NCI-H1436 (cell line): ENCODE results near the gene PRKCE.
"Not testable (repeated sequence)": the region's sequence is repeated elsewhere in the genome, so short reads cannot be mapped to it uniquely, and the experiment has no call there.

Source experiments
- DNase-seq: peaks from one replicate; lab custom pipeline; 2025; lab: John Stamatoyannopoulos, UW

Gene PRKCE

GRCh38 chr2:46195819-46196218 is 544.3 kb downstream of the PRKCE start:
- no peak for DNase-seq

GRCh38 chr2:46196871-46197462 is 545.5 kb downstream of the PRKCE start:
- no peak for DNase-seq

DNA sequence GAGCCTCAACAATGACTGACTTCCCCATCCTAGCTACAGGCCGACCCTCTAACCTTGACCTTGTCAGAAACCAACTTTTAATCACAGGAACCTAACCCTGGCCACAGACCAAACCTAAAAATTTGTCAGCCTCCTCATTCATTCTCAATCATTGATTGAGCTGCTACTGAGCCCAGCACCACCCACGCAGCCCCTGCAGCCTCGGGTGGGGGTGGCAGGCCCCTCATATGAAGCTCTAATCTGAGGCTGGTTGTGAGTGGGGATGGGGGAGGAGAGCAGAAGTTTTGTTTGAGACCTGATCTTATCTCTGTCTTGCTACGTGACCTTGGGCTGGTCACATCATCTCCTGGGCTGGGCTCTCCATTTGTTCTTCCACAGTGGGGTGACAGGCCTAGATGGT is 546.2 kb downstream of the PRKCE start:
- no peak for DNase-seq

DNA sequence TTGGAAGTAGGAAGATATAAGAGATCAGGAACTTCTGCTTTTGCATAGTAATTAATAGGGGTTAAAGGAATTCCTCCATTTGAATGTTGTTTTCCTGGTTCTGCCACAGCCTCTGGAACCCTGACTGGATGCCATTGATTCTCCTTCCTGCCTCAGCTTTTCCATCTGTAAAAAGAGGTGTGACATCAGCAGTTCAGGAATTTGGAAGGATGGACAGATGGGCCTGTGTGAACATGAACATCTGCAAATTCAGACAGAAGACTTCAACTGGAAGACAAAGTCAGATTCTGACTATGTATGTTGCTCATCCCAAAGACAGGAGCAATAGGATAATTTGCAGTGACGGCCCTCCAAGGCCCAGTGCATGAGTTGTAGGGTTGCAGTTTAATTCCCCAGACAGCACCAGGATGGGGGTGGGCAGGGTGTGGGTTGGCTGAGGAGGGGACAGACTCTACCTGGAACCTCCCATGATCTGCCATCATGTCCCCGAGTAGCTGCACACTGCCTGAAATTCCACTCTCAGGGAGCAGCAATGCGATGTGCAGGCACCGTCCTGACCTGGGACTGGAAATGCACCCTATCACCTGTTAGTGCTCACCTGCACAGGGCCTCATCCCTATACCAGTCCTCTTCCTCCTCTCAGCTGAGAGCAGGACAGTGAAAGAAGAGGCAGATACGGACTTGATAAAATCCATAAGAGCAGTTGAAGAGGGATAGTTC is 546.8 kb downstream of the PRKCE start:
- DNase-seq = no peak

DNA sequence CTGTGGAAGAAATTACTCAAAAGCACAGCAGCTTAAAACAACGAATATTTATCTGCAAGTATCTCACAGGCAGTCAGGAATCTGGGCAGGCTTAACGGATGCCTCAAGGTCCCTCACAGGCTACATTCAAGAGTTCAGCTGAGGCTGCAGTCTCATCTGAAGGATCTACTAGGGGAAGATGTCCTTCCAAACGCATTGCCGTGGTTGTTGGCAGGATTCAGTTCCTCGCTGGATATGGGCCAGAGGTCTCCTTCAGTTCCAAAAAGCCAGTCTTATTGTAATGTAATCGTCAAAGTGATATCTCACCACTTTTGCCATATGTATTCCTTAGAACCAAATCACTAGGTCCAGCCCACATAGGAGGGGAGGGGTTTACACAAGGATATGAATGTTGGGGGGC is 547.5 kb downstream of the PRKCE start:
- DNase-seq = no peak

GRCh38 chr2:46200100-46200690 is 548.7 kb downstream of the PRKCE start:
- no peak for DNase-seq

DNA sequence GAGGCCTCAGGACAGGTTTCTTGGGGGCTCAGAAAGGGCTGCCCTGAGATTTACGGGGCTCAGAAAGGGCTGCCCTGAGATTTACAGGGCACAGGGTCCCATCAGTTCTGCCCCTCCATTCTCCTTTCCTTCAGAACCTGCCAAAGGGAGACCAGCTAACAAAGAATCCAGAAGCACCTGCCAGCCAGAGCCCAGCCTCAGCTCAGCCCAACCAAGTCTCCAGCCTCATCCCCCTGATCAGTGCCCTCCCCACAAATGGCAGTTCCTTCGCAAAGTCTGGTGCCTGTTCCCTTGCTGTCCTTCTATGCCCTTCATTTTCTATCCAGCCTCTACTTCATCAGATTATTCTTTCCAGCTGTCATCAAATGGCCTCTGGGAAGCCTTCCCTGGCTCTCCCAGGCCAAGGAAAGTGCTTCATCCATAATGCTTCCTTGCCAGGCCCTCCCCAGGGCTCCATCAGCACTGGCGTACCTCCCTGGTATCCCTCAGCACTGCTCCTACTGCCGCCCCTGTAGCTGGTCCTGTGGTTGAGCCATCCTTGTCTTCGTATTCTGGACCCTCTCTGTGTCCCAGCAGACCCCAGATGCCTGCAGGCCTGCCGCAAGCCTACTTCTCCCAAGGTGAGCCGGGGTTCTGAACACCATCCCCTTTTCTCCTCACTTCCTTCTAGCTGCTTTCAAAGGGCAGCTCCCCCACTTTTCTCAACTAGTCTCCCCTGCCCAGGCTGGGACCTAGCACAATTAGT is 549.6 kb downstream of the PRKCE start:
- DNase-seq = no peak

GRCh38 chr2:46202453-46202852 is 551.0 kb downstream of the PRKCE start:
- no peak for DNase-seq

GRCh38 chr2:46202987-46203386 is 551.5 kb downstream of the PRKCE start:
- no peak for DNase-seq

- not testable (repeated sequence) for DNase-seq
Observed at GRCh38 chr2:46203636-46204035, 552.2 kb downstream of the PRKCE start.

DNA sequence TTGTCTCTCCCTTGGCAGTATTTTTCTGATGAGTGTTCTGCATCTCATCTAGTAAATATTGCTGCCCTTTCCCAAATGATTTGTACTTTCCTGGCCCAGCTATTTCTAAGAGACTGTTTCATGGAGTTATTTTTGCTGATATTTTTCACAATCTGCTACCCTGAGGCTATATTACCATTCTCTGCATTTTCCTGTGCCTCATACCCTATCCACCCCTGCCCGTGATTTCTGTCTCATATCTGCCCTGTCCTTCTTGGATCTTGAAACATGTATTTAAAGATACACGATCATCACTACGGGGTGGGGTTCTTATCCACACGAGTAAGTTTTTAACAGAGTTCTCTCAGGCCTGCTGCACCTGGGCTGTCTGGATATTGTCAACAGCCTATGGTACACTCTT is 556.1 kb downstream of the PRKCE start:
- no peak for DNase-seq

- DNase-seq = no peak
Observed at GRCh38 chr2:46208766-46209165, 557.3 kb downstream of the PRKCE start.

- DNase-seq = no peak
Observed at GRCh38 chr2:46210063-46210462, 558.6 kb downstream of the PRKCE start.

GRCh38 chr2:46211461-46211860 is 560.0 kb downstream of the PRKCE start:
- no peak for DNase-seq

GRCh38 chr2:46213906-46214305 is 562.4 kb downstream of the PRKCE start:
- no peak for DNase-seq

GRCh38 chr2:46216213-46216612 is 564.7 kb downstream of the PRKCE start:
- no peak for DNase-seq

- DNase-seq = not testable (repeated sequence)
Observed at GRCh38 chr2:46223514-46223913, 572.0 kb downstream of the PRKCE start.

DNA sequence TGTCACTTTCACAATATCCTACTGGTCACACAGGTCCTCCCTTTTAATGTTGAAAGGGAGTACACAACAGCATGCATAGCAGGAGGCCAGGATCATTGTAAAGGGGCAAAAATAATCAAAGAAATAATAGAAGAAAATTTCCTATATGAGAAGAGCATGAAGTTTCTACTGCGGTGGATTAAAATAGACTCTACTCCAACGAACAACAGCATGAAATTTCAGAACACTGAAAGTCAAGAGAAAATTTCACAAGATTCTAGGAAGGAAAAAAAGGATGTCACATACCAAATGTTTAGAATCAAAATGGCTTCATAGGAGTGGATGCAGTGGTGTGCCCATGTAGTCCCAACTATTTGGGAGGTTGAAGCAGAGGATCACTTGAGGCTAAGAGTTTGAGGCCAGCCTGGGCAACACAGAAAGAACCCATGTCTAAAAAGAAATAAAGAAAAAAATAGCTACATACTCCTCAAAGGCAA is 573.7 kb downstream of the PRKCE start:
- DNase-seq = no peak

GRCh38 chr2:46225730-46226129 is 574.3 kb downstream of the PRKCE start:
- no peak for DNase-seq

DNA sequence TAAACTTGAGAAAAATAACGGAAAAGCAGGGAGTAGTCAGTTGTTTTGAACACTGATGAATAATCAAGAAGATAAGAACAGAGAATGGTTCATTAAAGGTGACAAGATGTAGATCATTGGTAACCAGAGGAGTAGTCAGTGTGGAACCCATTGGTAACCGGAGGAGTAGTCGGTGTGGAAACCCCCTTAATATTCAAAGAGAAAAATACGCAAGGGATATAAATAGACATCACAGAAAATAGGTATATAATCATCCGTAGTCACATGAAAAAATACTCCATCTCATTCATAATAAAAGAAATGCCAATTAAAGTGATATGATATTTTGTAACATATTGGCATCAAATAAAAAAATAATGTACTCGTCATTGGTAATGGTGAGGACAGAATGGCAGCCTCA is 575.1 kb downstream of the PRKCE start:
- DNase-seq = no peak

DNA sequence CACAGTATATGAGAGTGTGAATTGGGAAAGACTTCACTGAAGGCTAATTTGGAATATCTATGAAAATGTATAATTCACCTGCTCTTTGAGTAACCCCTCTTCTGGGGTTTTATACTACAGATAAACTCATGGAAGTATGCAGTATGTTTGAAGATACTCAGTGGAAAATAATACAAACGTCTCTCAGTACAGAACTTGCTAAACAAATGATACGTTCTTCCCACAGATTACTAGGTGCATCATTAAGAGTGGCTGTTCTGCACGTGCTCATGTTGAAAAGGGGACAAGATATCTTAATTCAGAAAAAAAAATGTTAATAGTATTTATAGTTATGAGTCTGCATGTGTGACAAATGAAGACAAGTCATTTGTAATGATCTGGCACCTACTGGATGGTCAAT is 575.5 kb downstream of the PRKCE start:
- DNase-seq = no peak

- no peak for DNase-seq
Observed at GRCh38 chr2:46227674-46228289, 576.3 kb downstream of the PRKCE start.
